ENCODE measurements around the gene INSR.

GRCh38 chr19:7272856-7273578, 21.2 kb downstream of the INSR start:
- TF ChIP-seq NR3C1 (CRISPR knock-in tag; conservative IDR thresholded peaks at IDR 0.05; ENCODE audit: low read depth) = no peak
- TF ChIP-seq ZNF138 (CRISPR knock-in tag; conservative IDR thresholded peaks at IDR 0.05) = no peak
- TF ChIP-seq EMX1 (CRISPR knock-in tag; IDR thresholded peaks at IDR 0.05) = no peak
- no peak for TF ChIP-seq ATF2 (CRISPR knock-in tag; IDR thresholded peaks at IDR 0.05; ENCODE audit: borderline replicate concordance, low read depth)
- TF ChIP-seq E2F5 (CRISPR knock-in tag; IDR thresholded peaks at IDR 0.05) = no peak
- no peak for TF ChIP-seq CREB1 (CRISPR knock-in tag; IDR thresholded peaks at IDR 0.05)
- TF ChIP-seq CTCF (IDR thresholded peaks at IDR 0.05) = no peak
- TF ChIP-seq FOXK1 (CRISPR knock-in tag; IDR thresholded peaks at IDR 0.05) = no peak

Measured in WTC11 (cell line).